Trophoblast cell (in vitro differentiated cells and primary cell): ENCODE data around the gene ADIRF.

ENCODE experiments used
- DNase-seq, 2 donors: peaks; one replicate each; pipeline ENCODE4 v3.0.0-alpha.2; 2016
- H2AFZ ChIP-seq: 2 replicates; pipeline ENCODE4 v1.6.1; 2013; ENCODE audit warnings: low read length, moderate library complexity, mild to moderate bottlenecking; ENCODE audit not compliant: insufficient read depth, poor library complexity
- H2AK5ac ChIP-seq: 2 replicates; pipeline ENCODE4 v1.6.1; 2013; ENCODE audit warnings: mild to moderate bottlenecking, low read length
- H2BK120ac ChIP-seq: 2 replicates; pipeline ENCODE4 v1.6.1; 2013; ENCODE audit warnings: low read length, mild to moderate bottlenecking, moderate library complexity; ENCODE audit not compliant: insufficient read depth, poor library complexity
- H2BK12ac ChIP-seq: 2 replicates; pipeline ENCODE4 v1.6.1; 2013; ENCODE audit warnings: mild to moderate bottlenecking, low read length, moderate library complexity
- H2BK5ac ChIP-seq: 2 replicates; pipeline ENCODE4 v1.6.1; 2013; ENCODE audit warnings: low read length, low read depth, moderate library complexity, mild to moderate bottlenecking; ENCODE audit not compliant: poor library complexity
- H3K14ac ChIP-seq: 2 replicates; pipeline ENCODE4 v1.6.1; 2013; ENCODE audit warnings: mild to moderate bottlenecking, low read length
- H3K18ac ChIP-seq: 2 replicates; pipeline ENCODE4 v1.6.1; 2013; ENCODE audit warnings: mild to moderate bottlenecking, low read length
- H3K23ac ChIP-seq: 2 replicates; pipeline ENCODE4 v1.6.1; 2013; ENCODE audit warnings: low read length
- H3K27ac ChIP-seq: 2 replicates; pipeline ENCODE4 v1.5.1; 2013; ENCODE audit warnings: low read depth, mild to moderate bottlenecking, inconsistent platforms, low read length, moderate library complexity
- H3K27me3 ChIP-seq: 2 replicates; pipeline ENCODE4 v1.6.1; 2013; ENCODE audit warnings: inconsistent platforms, mild to moderate bottlenecking, low read length, moderate library complexity; ENCODE audit not compliant: insufficient read depth
- H3K36me3 ChIP-seq, 2 experiments: 1 replicate in 1 of 2; 2 replicates in 1 of 2; pipeline ENCODE4 v1.6.1; 2013; ENCODE audit warnings: low read length in 2 of 2, mild to moderate bottlenecking in 2 of 2, moderate library complexity in 1 of 2; ENCODE audit not compliant: insufficient read depth in 2 of 2, control insufficient read depth in 1 of 2
- H3K4ac ChIP-seq: 2 replicates; pipeline ENCODE4 v1.6.1; 2013; ENCODE audit warnings: low read depth, mild to moderate bottlenecking, low read length, moderate library complexity
- H3K4me1 ChIP-seq, 2 experiments: 1 replicate in 1 of 2; 2 replicates in 1 of 2; pipeline ENCODE4 v1.6.1; 2013; ENCODE audit warnings: low read length in 2 of 2, mild to moderate bottlenecking in 2 of 2, moderate library complexity in 1 of 2; ENCODE audit not compliant: insufficient read depth in 2 of 2, control insufficient read depth in 1 of 2
- H3K4me2 ChIP-seq: 2 replicates; pipeline ENCODE4 v1.6.1; 2013; ENCODE audit warnings: inconsistent platforms, mild to moderate bottlenecking, low read length, moderate library complexity
- H3K4me3 ChIP-seq: 2 replicates; pipeline ENCODE4 v1.5.1; 2013; ENCODE audit warnings: mild to moderate bottlenecking, low read depth, low read length, inconsistent platforms
- H3K79me1 ChIP-seq: one replicate; pipeline ENCODE4 v1.6.1; 2013; ENCODE audit warnings: low read length
- H3K79me2 ChIP-seq: 2 replicates; pipeline ENCODE4 v1.6.1; 2013; ENCODE audit warnings: low read length, mild to moderate bottlenecking; ENCODE audit not compliant: control insufficient read depth, insufficient read depth, poor library complexity
- H3K9ac ChIP-seq: 2 replicates; pipeline ENCODE4 v1.6.1; 2013; ENCODE audit warnings: mild to moderate bottlenecking, low read length
- H3K9me3 ChIP-seq: 2 replicates; pipeline ENCODE4 v1.6.1; 2013; ENCODE audit warnings: low read depth, mild to moderate bottlenecking, control low read depth, inconsistent platforms, low read length; ENCODE audit not compliant: insufficient read depth
- H4K12ac ChIP-seq: 2 replicates; pipeline ENCODE4 v1.6.1; 2013; ENCODE audit warnings: low read depth, mild to moderate bottlenecking, low read length, moderate library complexity
- H4K8ac ChIP-seq: 2 replicates; pipeline ENCODE4 v1.6.1; 2013; ENCODE audit warnings: low read depth, mild to moderate bottlenecking, low read length, moderate library complexity
- H4K91ac ChIP-seq: one replicate; pipeline ENCODE4 v1.6.1; 2013; ENCODE audit warnings: low read depth, mild to moderate bottlenecking, low read length, moderate library complexity
- WGBS: extraction: QIAGEN DNeasy Blood & Tissue Kit; methylation state at CpG from one replicate; pipeline ENCODE4 v1.1.7; 2013; ENCODE audit warnings: missing lambda C conversion rate; ENCODE audit not compliant: insufficient read length, insufficient coverage; ENCODE audit errors: extremely low coverage; 5-methylcytosine and 5-hydroxymethylcytosine counted together

ADIRF gene

DNA sequence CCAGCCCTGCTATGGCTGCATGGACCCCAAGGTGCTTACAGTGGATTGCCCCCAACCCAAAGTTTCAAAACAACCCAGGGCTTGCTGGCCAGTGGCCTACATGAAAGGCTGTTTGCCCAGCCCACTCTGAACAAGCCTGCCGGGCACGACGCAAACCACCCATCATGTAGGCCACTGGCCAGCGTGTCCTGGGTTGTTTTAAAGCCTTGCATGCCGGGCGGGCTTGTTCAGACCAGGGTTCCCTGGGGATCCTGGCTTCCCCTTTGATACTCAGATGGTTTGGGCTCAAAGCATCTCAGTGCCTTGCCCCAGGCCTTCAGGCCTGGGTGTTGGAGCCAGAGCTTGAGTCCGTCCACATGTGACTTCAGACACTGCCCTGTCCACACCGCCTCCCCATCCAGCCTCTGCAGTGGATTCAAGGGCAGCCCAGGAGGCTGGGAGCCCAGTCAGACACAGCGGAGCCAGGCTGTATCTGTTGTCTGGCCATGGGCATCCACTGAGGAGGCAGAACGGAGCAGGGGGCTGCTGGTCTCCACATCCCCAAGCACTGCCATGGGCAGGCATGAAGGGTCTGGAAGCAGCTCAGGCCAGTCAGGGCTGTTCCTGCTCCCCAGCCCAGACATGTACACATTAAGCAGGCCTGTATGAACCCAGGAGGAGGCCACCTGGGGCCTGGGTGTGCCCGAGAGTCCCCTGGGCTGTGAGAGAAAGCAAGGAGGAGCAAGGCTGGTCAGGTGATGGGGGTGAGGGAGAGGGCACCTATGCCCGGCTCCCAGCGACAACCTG is 4.0 kb upstream of the ADIRF start:
- no peak overlapping the region for H3K23ac ChIP-seq
- H3K4me1 ChIP-seq = peaks cover 6 to 15% of the 10 kb centered on the region in 2 experiments
- no peak overlapping the region for H3K9ac ChIP-seq
- no peak overlapping the region for H2AK5ac ChIP-seq
- no peak overlapping the region for H3K27ac ChIP-seq
- no peak overlapping the region for H3K14ac ChIP-seq
- no peak overlapping the region for H3K4ac ChIP-seq
- H2BK120ac ChIP-seq = no peak overlapping the region
- no CpG with 5 or more reads among the region's 13 CpGs for WGBS
- no peak overlapping the region for H3K4me3 ChIP-seq
- H4K12ac ChIP-seq = no peak overlapping the region
- no peak for DNase-seq
- H3K4me2 ChIP-seq = no peak overlapping the region
- no peaks in the 10 kb centered on the region for H3K79me2 ChIP-seq
- H4K91ac ChIP-seq = no peak overlapping the region
- no peaks in the 10 kb centered on the region for H3K79me1 ChIP-seq
- no peak overlapping the region for H2AFZ ChIP-seq
- no peak overlapping the region for H2BK5ac ChIP-seq
- no peak overlapping the region for H4K8ac ChIP-seq
- no peaks in the 10 kb centered on the region for H3K27me3 ChIP-seq
- no peak overlapping the region for H3K18ac ChIP-seq
- H3K36me3 ChIP-seq = no peaks in the 10 kb centered on the region
- H2BK12ac ChIP-seq = no peak overlapping the region
- peaks cover 6% of the 10 kb centered on the region for H3K9me3 ChIP-seq

- H3K14ac ChIP-seq = no peak overlapping the region
- no peak overlapping the region for H2AFZ ChIP-seq
- H4K12ac ChIP-seq = no peak overlapping the region
- no peak overlapping the region for H3K4me2 ChIP-seq
- peaks cover under 1 to 9% of the 10 kb centered on the region in 2 experiments for H3K4me1 ChIP-seq
- no peak for DNase-seq
- no peak overlapping the region for H3K9ac ChIP-seq
- no peak overlapping the region for H4K91ac ChIP-seq
- no peak overlapping the region for H2BK5ac ChIP-seq
- no peaks in the 10 kb centered on the region for H3K36me3 ChIP-seq
- no peak overlapping the region for H3K23ac ChIP-seq
- no peak overlapping the region for H3K4ac ChIP-seq
- peaks cover 6% of the 10 kb centered on the region for H3K9me3 ChIP-seq
- no peak overlapping the region for H2BK12ac ChIP-seq
- H3K4me3 ChIP-seq = no peak overlapping the region
- H3K27ac ChIP-seq = no peak overlapping the region
- no peak overlapping the region for H2BK120ac ChIP-seq
- H3K79me2 ChIP-seq = no peaks in the 10 kb centered on the region
- H3K27me3 ChIP-seq = no peaks in the 10 kb centered on the region
- no peak overlapping the region for H4K8ac ChIP-seq
- H3K79me1 ChIP-seq = no peaks in the 10 kb centered on the region
- WGBS = no CpG with 5 or more reads among the region's 2 CpGs
- no peak overlapping the region for H3K18ac ChIP-seq
- H2AK5ac ChIP-seq = no peak overlapping the region
These were observed 3.5 kb upstream of the ADIRF start for GRCh38 chr10:86964847-86965190.

DNA sequence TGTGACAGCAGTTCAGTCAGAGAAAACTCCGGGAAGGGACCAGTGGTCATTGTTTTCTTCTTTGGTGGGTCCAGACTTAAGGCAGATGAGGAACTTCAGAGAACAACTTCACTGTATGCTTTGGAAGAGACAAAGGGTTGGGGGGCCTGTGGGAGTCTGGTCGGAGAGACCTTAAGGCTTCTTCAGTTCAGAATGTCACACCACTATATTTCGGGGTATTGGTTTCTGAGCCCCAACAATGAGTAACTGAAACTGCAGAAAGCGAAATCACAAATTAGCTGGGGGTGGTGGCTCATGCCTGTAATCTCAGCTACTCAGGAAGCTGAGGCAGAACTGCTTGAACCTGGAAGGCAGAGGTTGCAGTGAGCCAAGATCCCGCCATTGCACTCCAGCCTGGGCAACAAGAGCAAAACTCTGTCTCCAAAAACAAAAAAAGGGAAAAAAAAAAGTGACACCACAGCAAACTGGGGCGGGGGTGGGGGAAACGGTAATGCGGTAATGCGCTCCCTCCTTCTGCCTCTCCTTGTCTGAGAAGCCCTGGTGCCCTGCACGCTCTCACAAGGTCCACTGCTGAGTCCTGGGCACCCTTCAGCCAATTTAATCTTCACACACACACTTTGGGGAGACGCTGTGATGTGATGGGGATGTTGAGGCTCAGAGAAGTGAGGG is 2.2 kb upstream of the ADIRF start:
- Histone ChIP-seq H3K79me2 (peaks cover 2% of the 10 kb centered on the region), H3K27me3 (no peaks in the 10 kb centered on the region), H3K23ac (no peak overlapping the region), H4K91ac (no peak overlapping the region), H2BK120ac (no peak overlapping the region), H3K4ac (no peak overlapping the region), H3K27ac (no peak overlapping the region), H3K79me1 (peaks cover 3% of the 10 kb centered on the region), H3K4me2 (no peak overlapping the region), H2AFZ (no peak overlapping the region), H3K9me3 (peaks cover 4% of the 10 kb centered on the region), H3K4me1 (peaks cover 5 to 12% of the 10 kb centered on the region in 2 experiments), H3K14ac (no peak overlapping the region), H3K36me3 (no peaks in the 10 kb centered on the region), H3K9ac (no peak overlapping the region), H2BK12ac (no peak overlapping the region), H3K4me3 (no peak overlapping the region), H4K8ac (peak overlapping the region; percentile 8), H2BK5ac (no peak overlapping the region), H3K18ac (no peak overlapping the region), H2AK5ac (no peak overlapping the region), H4K12ac (no peak overlapping the region)
- no CpG with 5 or more reads among the region's 11 CpGs for WGBS
- DNase-seq = no peak

DNA sequence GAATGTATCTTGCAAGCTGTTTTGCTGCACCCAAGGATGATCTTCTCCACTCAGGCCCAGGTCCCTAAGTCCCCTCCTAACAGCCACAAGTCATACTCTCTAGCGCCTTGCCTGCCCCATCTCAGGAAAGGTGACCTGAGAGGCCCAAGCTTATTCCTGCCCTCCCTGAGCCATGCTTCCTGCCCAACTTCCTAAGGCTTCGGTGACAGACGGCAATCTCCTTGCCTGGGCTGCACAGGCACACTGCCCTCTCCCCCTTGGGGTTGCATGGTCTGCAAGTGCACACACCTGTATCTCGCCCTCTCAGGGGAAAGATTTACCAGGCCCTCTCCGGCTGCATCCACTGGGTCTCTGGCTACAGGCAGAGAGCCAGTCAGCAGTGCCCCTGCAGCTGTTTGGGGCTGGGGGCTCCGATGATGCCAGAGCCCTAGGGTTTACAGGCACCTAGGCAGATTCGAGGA is 771 bp upstream of the ADIRF start:
- Histone ChIP-seq H3K79me2 (peaks cover 5% of the 10 kb centered on the region), H2AK5ac (no peak overlapping the region), H3K36me3 (no peaks in the 10 kb centered on the region), H3K4ac (no peak overlapping the region), H3K14ac (no peak overlapping the region), H2AFZ (no peak overlapping the region), H3K9ac (no peak overlapping the region), H2BK12ac (no peak overlapping the region), H3K4me2 (no peak overlapping the region), H4K91ac (no peak overlapping the region), H3K9me3 (no peaks in the 10 kb centered on the region), H4K8ac (no peak overlapping the region), H2BK5ac (no peak overlapping the region), H2BK120ac (no peak overlapping the region), H3K18ac (no peak overlapping the region), H3K79me1 (peaks cover 7% of the 10 kb centered on the region), H4K12ac (no peak overlapping the region), H3K27me3 (no peaks in the 10 kb centered on the region), H3K4me1 (peaks cover 10 to 17% of the 10 kb centered on the region in 2 experiments), H3K4me3 (no peak overlapping the region), H3K23ac (no peak overlapping the region), H3K27ac (no peak overlapping the region)
- DNase-seq = no peak
- WGBS = no CpG with 5 or more reads among the region's 7 CpGs
